HG03159 (cell line): Measurements from ENCODE around the gene KCNMB1.

ENCODE experiments used
- ATAC-seq: cut with Tn5 transposase; IDR thresholded peaks from one replicate; pipeline ENCODE4 v1.9.1; 2021; ENCODE audit warnings: mild to moderate bottlenecking, moderate library complexity; ENCODE audit not compliant: unreplicated experiment

Gene KCNMB1

GRCh38 chr5:170345971-170346370 lies 43.2 kb downstream of the KCNMB1 start:
- ATAC-seq = no peak

- ATAC-seq = no peak
Measured at GRCh38 chr5:170343177-170343576, 46.0 kb downstream of the KCNMB1 start.

GRCh38 chr5:170342153-170342725 lies 46.9 kb downstream of the KCNMB1 start:
- ATAC-seq = no peak

GRCh38 chr5:170341545-170341944 lies 47.6 kb downstream of the KCNMB1 start:
- ATAC-seq = no peak

- no peak for ATAC-seq
Measured at GRCh38 chr5:170339780-170340167, 49.4 kb downstream of the KCNMB1 start.

GRCh38 chr5:170338933-170339779 lies 50.0 kb downstream of the KCNMB1 start:
- peak; percentile 80 for ATAC-seq

- no peak for ATAC-seq
Measured at GRCh38 chr5:170338291-170338690, 50.9 kb downstream of the KCNMB1 start.

- ATAC-seq = no peak
Measured at GRCh38 chr5:170337045-170337733, 52.0 kb downstream of the KCNMB1 start.

GRCh38 chr5:170336065-170336464 lies 53.1 kb downstream of the KCNMB1 start:
- no peak for ATAC-seq

- ATAC-seq = no peak
Measured at GRCh38 chr5:170334626-170335025, 54.5 kb downstream of the KCNMB1 start.

GRCh38 chr5:170333161-170333910 lies 55.8 kb downstream of the KCNMB1 start:
- ATAC-seq = peak; percentile 20

- no peak for ATAC-seq
Measured at GRCh38 chr5:170332058-170332457, 57.1 kb downstream of the KCNMB1 start.

- ATAC-seq = no peak
Measured at GRCh38 chr5:170330568-170331054, 58.6 kb downstream of the KCNMB1 start.

- no peak for ATAC-seq
Measured at GRCh38 chr5:170329524-170329923, 59.6 kb downstream of the KCNMB1 start.

GRCh38 chr5:170327829-170328228 lies 61.3 kb downstream of the KCNMB1 start:
- no peak for ATAC-seq

GRCh38 chr5:170327168-170327567 lies 62.0 kb downstream of the KCNMB1 start:
- ATAC-seq = no peak
